Esophagus squamous epithelium (tissue), 5 donors: ENCODE results near the gene TMEM176A. TPM values are rescaled to one million over a fixed set of nuclear protein-coding genes. Genes with fewer than 3 reads are reported as not detected.

ENCODE experiments used
- DNase-seq: peaks from one replicate; lab custom pipeline; 2025; lab: John Stamatoyannopoulos, UW
- H3K27ac ChIP-seq, 4 donors: fragments of 200-600 bp; sonication (generic); one replicate each; pipeline ENCODE4 v1.5.1; 2016 to 2019; ENCODE audit warnings: mild to moderate bottlenecking in 1 of 4
- H3K27me3 ChIP-seq, 4 donors: fragments of 200-600 bp; sonication (generic); 1 replicate in 3 of 4; 2 replicates in 1 of 4; pipeline versions ENCODE4 v1.5.1 to v1.6.0; 2017 to 2021; ENCODE audit warnings: antibody characterized with exemption in 1 of 4
- H3K36me3 ChIP-seq, 3 donors: fragments of 200-600 bp; sonication (generic); one replicate each; pipeline ENCODE4 v1.5.1; 2016 to 2019
- H3K4me1 ChIP-seq, 3 donors: fragments of 200-600 bp; sonication (generic); one replicate each; pipeline ENCODE4 v1.5.1; 2017 to 2019
- H3K4me3 ChIP-seq, 4 donors: fragments of 200-600 bp; sonication (generic); 1 replicate in 3 of 4; 2 replicates in 1 of 4; pipeline ENCODE4 v1.5.1; 2016 to 2019; ENCODE audit warnings: mild to moderate bottlenecking in 2 of 4, moderate library complexity in 1 of 4
- H3K9me3 ChIP-seq, 3 donors: fragments of 200-600 bp; sonication (generic); one replicate each; pipeline ENCODE4 v1.5.1; 2016 to 2019
- CTCF ChIP-seq, 6 experiments: fragments of 450-650 bp in 4 of 6; fragments of 200-600 bp in 2 of 6; sonication (generic) in 2 of 6; IDR thresholded peaks; one replicate each; pipeline ENCODE4 v1.5.1; 2016 to 2019; ENCODE audit warnings: antibody characterized with exemption in 6 of 6, mild to moderate bottlenecking in 4 of 6, moderate library complexity in 4 of 6
- POLR2A ChIP-seq, 4 donors: fragments of 450-650 bp; IDR thresholded peaks; one replicate each; pipeline ENCODE4 v1.6.1; 2017; ENCODE audit warnings: antibody characterized with exemption in 4 of 4, mild to moderate bottlenecking in 4 of 4, moderate library complexity in 3 of 4
- WGBS, 2 donors: methylation state at CpG; one replicate each; pipeline ENCODE4 v1.1.5; 2018; 5-methylcytosine and 5-hydroxymethylcytosine counted together
- intact Hi-C: fragments of 100-400 bp; cut with DNase I; formaldehyde crosslinking; loops from one replicate; pipeline ENCODE4 v1.15.0; 2022
- total RNA-seq, 4 donors: library from RNA; depleted of rRNA; stranded (reverse); fragments of >200 nt; gene quantifications; one replicate each; pipeline ENCODE4 v1.1.0, GENCODE V29; 2016
- donor health status: DM: yes; HTN: yes; CAD: no.

The TMEM176A gene
- total RNA-seq, 4 donors from 2014 or later: 2.5 to 35.5 (median 10.7) TPM

- DNase-seq: no peak
- no peak overlapping the region for H3K27ac ChIP-seq
- H3K36me3 ChIP-seq: no peaks in the 10 kb centered on the region
- intact Hi-C loops: no loop called here
- no peak for TF ChIP-seq POLR2A (IDR thresholded peaks at IDR 0.05)
- no peak for TF ChIP-seq CTCF (IDR thresholded peaks at IDR 0.05)
- peaks cover 0 to 3% (median 0%) of the 10 kb centered on the region in 3 donors for H3K4me1 ChIP-seq
- H3K9me3 ChIP-seq: no peaks in the 10 kb centered on the region
- WGBS, 2 donors: 50 to 80% methylated on average over 2 of the region's 4 CpGs
- H3K27me3 ChIP-seq: no peaks in the 10 kb centered on the region
- no peak overlapping the region for H3K4me3 ChIP-seq
These were observed 42.1 kb downstream of the TMEM176A start for GRCh38 chr7:150842716-150843115.

GRCh38 chr7:150845421-150845861, 44.9 kb downstream of the TMEM176A start:
- H3K9me3 ChIP-seq: no peaks in the 10 kb centered on the region
- no peak for TF ChIP-seq CTCF (IDR thresholded peaks at IDR 0.05)
- no peak for TF ChIP-seq POLR2A (IDR thresholded peaks at IDR 0.05)
- no peak for DNase-seq
- H3K27ac ChIP-seq: no peak overlapping the region
- WGBS, 2 donors: 0 to 19% methylated on average over 2 to 4 of the region's 4 CpGs
- no peaks in the 10 kb centered on the region for H3K36me3 ChIP-seq
- H3K4me1 ChIP-seq: peaks cover 0 to 3% (median 0%) of the 10 kb centered on the region in 3 donors
- H3K27me3 ChIP-seq: no peaks in the 10 kb centered on the region
- no peak overlapping the region for H3K4me3 ChIP-seq
- intact Hi-C loops: no loop called here

GRCh38 chr7:150846291-150847115, 45.9 kb downstream of the TMEM176A start:
- no peak for TF ChIP-seq CTCF (IDR thresholded peaks at IDR 0.05)
- no peak for TF ChIP-seq POLR2A (IDR thresholded peaks at IDR 0.05)
- H3K36me3 ChIP-seq: no peaks in the 10 kb centered on the region
- H3K4me1 ChIP-seq: peaks cover 0 to 3% (median 0%) of the 10 kb centered on the region in 3 donors
- no peak for DNase-seq
- no peaks in the 10 kb centered on the region for H3K9me3 ChIP-seq
- 71 to 77% methylated on average over 4 to 8 of the region's 14 CpGs for WGBS, 2 donors
- no peak overlapping the region for H3K27ac ChIP-seq
- intact Hi-C loops: no loop called here
- no peak overlapping the region for H3K4me3 ChIP-seq
- peaks cover 0 to 2% (median 0%) of the 10 kb centered on the region in 4 donors for H3K27me3 ChIP-seq

- no peaks in the 10 kb centered on the region for H3K36me3 ChIP-seq
- intact Hi-C loops: no loop called here
- no peak overlapping the region for H3K27ac ChIP-seq
- peaks cover 0 to 13% (median 0%) of the 10 kb centered on the region in 4 donors for H3K27me3 ChIP-seq
- H3K4me1 ChIP-seq: peaks cover 0 to 3% (median 0%) of the 10 kb centered on the region in 3 donors
- WGBS, 2 donors: 82 to 100% methylated on average over 3 to 5 of the region's 5 CpGs
- H3K9me3 ChIP-seq: no peaks in the 10 kb centered on the region
- TF ChIP-seq POLR2A (IDR thresholded peaks at IDR 0.05) (no peak), CTCF (IDR thresholded peaks at IDR 0.05) (no peak)
- DNase-seq: no peak
- no peak overlapping the region for H3K4me3 ChIP-seq
These were observed 47.0 kb downstream of the TMEM176A start for GRCh38 chr7:150847536-150847935.

GRCh38 chr7:150848111-150848510, 47.5 kb downstream of the TMEM176A start:
- Histone ChIP-seq H3K4me3 (no peak overlapping the region), H3K36me3 (no peaks in the 10 kb centered on the region), H3K27ac (no peak overlapping the region), H3K27me3 (peaks cover 0 to 18% (median 0%) of the 10 kb centered on the region in 4 donors), H3K4me1 (peaks cover 0 to 3% (median 0%) of the 10 kb centered on the region in 3 donors), H3K9me3 (no peaks in the 10 kb centered on the region)
- intact Hi-C loops: no loop called here
- WGBS, 2 donors: 85 to 91% methylated on average over 6 to 8 of the region's 8 CpGs
- no peak for DNase-seq
- TF ChIP-seq CTCF (IDR thresholded peaks at IDR 0.05) (no peak), POLR2A (IDR thresholded peaks at IDR 0.05) (no peak)
